Endothelial cell (in vitro differentiated cells): ENCODE data around the gene METAP1D. TPM values are rescaled to one million over a fixed set of nuclear protein-coding genes. Genes with fewer than 3 reads are reported as not detected.

ENCODE experiments used
- DNase-seq: peaks from one replicate; pipeline ENCODE4 v3.0.0; 2021; ENCODE audit warnings: low spot score
- H3K27ac Mint-ChIP-seq: one replicate; pipeline ENCODE4 v1.8.0; 2021; ENCODE audit warnings: mixed read lengths, inconsistent platforms; ENCODE audit not compliant: unreplicated experiment
- H3K27me3 Mint-ChIP-seq: one replicate; pipeline ENCODE4 v1.8.0; 2021; ENCODE audit warnings: mild to moderate bottlenecking, moderate library complexity, mixed read lengths, inconsistent platforms; ENCODE audit not compliant: unreplicated experiment
- H3K36me3 Mint-ChIP-seq: one replicate; pipeline ENCODE4 v1.8.0; 2021; ENCODE audit warnings: mild to moderate bottlenecking, low read depth, mixed read lengths, inconsistent platforms; ENCODE audit not compliant: unreplicated experiment
- H3K4me1 Mint-ChIP-seq: one replicate; pipeline ENCODE4 v1.8.0; 2021; ENCODE audit warnings: mild to moderate bottlenecking, mixed read lengths, inconsistent platforms; ENCODE audit not compliant: unreplicated experiment
- H3K4me3 Mint-ChIP-seq: one replicate; pipeline ENCODE4 v1.8.0; 2021; ENCODE audit warnings: mild to moderate bottlenecking, mixed read lengths, inconsistent platforms; ENCODE audit not compliant: unreplicated experiment
- H3K9me3 Mint-ChIP-seq: one replicate; pipeline ENCODE4 v1.8.0; 2021; ENCODE audit warnings: mixed read lengths, inconsistent platforms; ENCODE audit not compliant: unreplicated experiment
- CTCF ChIP-seq: fragments of 200-600 bp; sonication (generic); IDR thresholded peaks from one replicate; pipeline ENCODE4 v1.5.0; 2021; ENCODE audit warnings: antibody characterized with exemption; ENCODE audit not compliant: unreplicated experiment
- total RNA-seq: library from RNA; stranded (reverse); fragmentation: NEBNext Ultra II Directional; extraction: Animal tissue kit (Norgen Biotek cat#: 25700); gene quantifications from one replicate; pipeline ENCODE4 v1.2.1, GENCODE V29; 2021; ENCODE audit not compliant: unreplicated experiment

The METAP1D gene
- total RNA-seq, 1 donor from 2014 or later, result 3.6 TPM

GRCh38 chr2:172082105-172082943 is 82.6 kb downstream of the METAP1D start:
- TF ChIP-seq CTCF, result no peak
- no peak for DNase-seq
- Mint-ChIP-seq H3K4me1 (peaks cover 31% of the 10 kb centered on the region), H3K27ac (no peak overlapping the region), H3K4me3 (no peak overlapping the region), H3K36me3 (no peaks in the 10 kb centered on the region), H3K9me3 (no peaks in the 10 kb centered on the region), H3K27me3 (peaks cover 43% of the 10 kb centered on the region)

DNA sequence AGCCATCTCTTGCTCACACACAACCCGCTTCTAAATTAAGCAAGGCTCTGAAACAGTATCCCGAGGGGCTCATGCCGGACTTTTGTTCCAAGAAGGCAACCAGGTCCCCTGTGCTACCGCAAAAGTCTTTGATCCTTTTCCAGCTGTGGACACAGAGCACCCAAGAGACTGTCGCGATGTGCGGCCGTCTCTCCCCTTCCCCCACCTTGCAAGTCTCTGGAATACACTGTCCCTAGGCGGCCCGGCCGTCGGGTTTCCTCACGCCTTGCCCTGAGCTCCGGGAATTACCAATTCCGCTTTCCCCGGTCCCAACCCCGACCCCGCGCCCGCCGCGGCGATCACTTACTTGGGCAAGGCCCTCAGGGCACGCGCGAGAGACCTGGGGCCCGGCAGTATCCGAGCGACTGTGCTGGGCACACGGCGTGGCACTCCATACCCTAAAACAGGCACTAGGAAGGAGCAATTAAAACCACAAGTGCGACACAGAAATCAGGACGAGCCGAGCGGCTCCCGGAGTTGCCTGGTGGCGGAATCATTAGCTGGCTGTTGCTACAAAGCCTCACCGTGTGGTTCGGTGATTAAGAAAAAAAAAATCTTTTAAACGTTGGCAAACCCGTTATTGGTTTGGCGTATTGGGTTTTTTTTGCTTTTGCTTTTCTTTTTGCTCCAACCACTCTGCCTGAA is 83.3 kb downstream of the METAP1D start:
- TF ChIP-seq CTCF, result no peak
- Mint-ChIP-seq H3K27ac (no peak overlapping the region), H3K36me3 (no peaks in the 10 kb centered on the region), H3K4me3 (no peak overlapping the region), H3K9me3 (no peaks in the 10 kb centered on the region), H3K4me1 (peaks cover 36% of the 10 kb centered on the region), H3K27me3 (peaks cover 43% of the 10 kb centered on the region)
- DNase-seq, result no peak

DNA sequence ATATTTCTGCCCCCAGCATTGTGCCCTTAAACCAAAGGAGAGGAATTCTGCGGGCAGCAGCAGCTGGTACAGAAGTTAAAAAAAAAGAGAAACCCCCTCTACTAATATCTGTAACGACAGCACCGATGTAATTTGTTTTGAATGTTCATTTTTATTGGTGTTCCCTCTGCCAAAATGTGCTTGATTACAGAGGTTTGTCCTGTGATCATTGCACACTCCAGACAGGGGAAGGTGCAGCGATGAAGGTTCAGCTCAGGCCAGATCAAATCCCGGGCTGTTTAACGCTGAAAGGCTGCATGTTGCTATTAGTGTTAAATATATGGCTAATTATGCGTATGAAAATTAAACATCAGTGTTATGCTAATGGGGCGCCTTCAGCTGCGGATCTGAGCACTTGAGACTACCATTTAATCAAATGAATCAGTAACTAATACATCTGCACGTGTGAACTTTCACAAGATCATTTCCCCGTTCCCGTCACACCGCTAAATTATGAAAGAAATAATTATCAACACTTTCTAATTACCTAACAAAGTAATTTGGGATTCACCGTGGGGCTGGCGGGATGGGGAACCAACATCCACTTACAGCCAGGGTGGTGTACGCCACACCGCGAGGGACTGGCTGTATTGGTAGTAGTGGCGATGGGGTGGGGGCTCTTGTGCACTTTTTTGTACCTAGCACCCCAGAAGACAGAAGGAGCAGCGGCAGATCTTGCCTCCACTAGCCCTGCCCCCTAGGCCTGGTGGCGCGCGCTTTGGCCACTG is 84.1 kb downstream of the METAP1D start:
- no peak for DNase-seq
- no peak for TF ChIP-seq CTCF
- peaks cover 49% of the 10 kb centered on the region for H3K27me3 Mint-ChIP-seq
- no peaks in the 10 kb centered on the region for H3K9me3 Mint-ChIP-seq
- H3K4me1 Mint-ChIP-seq, result peaks cover 42% of the 10 kb centered on the region
- H3K36me3 Mint-ChIP-seq, result peaks cover 2% of the 10 kb centered on the region
- peak overlapping the region; percentile 56 for H3K4me3 Mint-ChIP-seq
- H3K27ac Mint-ChIP-seq, result no peak overlapping the region

DNA sequence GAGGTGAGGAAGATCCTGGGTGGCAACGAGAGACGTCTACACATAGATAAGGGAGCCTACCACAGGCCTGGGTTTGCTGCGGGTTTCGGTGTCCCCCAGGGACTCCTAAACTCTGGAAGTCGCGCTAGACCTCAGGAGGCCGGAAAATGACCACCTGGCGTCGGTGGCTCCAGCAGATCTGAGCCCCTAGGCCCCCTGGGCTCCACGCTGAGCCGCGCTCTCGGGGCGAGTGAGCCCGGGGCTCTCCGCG is 84.6 kb downstream of the METAP1D start:
- Mint-ChIP-seq H3K4me1 (peaks cover 42% of the 10 kb centered on the region), H3K4me3 (peak overlapping the region; percentile 56), H3K9me3 (no peaks in the 10 kb centered on the region), H3K36me3 (peaks cover 4% of the 10 kb centered on the region), H3K27ac (no peak overlapping the region), H3K27me3 (peaks cover 48% of the 10 kb centered on the region)
- TF ChIP-seq CTCF, result no peak
- no peak for DNase-seq
